GM10266 (cell line): Measurements from ENCODE around the gene SNRNP40.

Source experiments
- DNase-seq: peaks from one replicate; pipeline ENCODE4 v3.0.0; 2012; ENCODE audit errors: extremely low spot score
- TF ChIP-seq, protein P1 (sequence below): IDR thresholded peaks from 2 replicates; pipeline ENCODE4 v1.5.1; 2012; ENCODE audit warnings: mild to moderate bottlenecking, low read depth; ENCODE audit not compliant: control insufficient read depth, insufficient read depth; ENCODE audit errors: missing control alignments

SNRNP40 gene

DNA sequence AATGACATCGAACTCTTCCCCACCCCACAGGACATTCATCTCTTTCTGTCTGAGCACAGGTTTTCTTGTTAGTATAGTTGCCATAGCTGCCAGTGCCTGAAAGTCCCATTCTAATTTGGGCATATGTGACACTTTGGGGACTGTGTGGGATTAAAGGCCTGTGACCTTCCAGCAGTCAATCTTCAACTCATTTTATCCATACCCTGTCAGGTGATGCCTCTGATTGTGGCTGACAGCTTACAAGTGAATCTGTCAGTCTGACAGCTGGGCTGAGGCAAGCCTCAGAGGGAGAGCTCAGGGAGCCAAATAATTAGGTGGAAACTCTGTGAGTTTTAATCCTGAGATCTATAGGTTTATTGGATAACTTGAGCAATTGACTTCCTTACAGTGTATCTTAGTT is 29.9 kb upstream of the SNRNP40 start:
- TF ChIP-seq, protein P1, sequence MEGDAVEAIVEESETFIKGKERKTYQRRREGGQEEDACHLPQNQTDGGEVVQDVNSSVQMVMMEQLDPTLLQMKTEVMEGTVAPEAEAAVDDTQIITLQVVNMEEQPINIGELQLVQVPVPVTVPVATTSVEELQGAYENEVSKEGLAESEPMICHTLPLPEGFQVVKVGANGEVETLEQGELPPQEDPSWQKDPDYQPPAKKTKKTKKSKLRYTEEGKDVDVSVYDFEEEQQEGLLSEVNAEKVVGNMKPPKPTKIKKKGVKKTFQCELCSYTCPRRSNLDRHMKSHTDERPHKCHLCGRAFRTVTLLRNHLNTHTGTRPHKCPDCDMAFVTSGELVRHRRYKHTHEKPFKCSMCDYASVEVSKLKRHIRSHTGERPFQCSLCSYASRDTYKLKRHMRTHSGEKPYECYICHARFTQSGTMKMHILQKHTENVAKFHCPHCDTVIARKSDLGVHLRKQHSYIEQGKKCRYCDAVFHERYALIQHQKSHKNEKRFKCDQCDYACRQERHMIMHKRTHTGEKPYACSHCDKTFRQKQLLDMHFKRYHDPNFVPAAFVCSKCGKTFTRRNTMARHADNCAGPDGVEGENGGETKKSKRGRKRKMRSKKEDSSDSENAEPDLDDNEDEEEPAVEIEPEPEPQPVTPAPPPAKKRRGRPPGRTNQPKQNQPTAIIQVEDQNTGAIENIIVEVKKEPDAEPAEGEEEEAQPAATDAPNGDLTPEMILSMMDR: no peak
- no peak for DNase-seq

DNA sequence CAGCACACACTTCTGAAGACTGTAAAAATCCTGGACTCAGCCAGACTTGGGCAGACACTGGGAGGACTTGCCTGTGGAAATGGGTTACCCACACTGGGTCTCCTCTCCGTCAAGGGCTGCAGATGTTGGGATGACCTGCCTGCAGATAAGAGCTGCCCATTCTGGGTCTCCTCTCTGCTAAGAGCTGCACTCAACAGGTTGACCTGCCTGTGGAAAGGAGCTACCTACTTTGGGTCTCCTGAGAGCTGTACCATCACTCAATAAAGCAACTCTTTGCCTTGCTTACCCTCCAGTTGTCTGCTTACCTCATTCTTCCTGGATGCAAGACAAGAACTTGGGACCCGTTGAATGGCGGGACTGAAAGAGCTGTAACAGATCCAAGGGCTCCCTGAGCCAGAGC is 28.4 kb upstream of the SNRNP40 start:
- TF ChIP-seq, protein P1: no peak
- no peak for DNase-seq

DNA sequence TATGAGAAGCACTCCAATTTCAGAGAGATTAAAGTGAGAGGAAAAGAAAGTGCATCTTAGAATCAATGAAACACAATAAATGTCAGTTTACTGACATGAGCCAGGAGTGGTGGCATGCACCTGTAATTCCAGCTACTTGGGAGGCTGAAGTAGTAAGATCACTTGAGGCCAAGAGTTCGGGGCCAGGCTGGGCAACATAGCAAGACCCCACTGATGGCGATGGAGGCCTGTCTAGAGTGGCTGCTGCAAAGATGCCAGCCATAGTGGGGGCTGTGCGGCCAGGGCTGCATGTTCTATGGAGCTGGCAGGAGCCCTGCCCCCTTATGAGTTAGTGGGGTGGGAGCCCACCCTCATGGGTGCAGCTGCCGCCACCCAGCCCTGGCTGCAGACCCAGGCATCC is 27.5 kb upstream of the SNRNP40 start:
- DNase-seq: no peak
- TF ChIP-seq, protein P1: no peak

DNA sequence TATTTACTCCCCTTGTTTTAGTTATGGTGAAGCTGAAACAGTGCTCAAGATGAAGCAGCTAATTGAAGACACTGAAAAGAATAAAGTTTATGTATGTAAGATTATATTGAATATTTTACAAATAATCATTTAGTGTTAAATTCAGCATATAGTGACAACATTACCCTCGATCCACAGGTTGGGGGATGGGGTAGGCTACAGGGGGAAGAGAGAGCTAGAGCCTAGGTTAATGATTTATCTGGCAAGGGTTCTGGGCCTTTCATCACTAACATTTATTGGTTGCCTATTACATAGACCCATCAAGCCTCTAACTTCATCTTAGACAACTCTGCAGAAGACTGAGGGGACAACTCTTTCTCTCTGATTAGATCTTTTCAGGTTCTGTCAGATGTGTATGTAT is 21.6 kb upstream of the SNRNP40 start:
- TF ChIP-seq, protein P1: no peak
- DNase-seq: no peak

DNA sequence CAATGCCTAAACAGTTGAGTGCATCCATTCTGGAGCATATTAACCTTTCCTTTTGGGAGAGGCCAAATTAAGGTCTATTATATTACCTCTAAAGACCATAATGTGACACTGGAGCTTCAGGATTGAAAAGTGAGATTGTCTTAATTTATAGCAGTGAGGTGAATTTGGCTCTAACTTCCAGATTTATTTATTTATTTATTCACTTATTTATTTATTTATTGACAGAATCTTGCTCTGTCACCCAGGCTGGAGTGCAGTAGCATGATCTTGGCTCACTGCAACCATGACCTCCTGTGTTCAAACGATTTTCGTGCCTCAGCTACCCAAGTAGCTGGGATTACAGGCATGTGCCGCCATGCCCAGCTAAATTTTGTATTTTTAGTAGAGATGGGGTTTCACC is 19.3 kb upstream of the SNRNP40 start:
- no peak for DNase-seq
- TF ChIP-seq, protein P1: no peak

DNA sequence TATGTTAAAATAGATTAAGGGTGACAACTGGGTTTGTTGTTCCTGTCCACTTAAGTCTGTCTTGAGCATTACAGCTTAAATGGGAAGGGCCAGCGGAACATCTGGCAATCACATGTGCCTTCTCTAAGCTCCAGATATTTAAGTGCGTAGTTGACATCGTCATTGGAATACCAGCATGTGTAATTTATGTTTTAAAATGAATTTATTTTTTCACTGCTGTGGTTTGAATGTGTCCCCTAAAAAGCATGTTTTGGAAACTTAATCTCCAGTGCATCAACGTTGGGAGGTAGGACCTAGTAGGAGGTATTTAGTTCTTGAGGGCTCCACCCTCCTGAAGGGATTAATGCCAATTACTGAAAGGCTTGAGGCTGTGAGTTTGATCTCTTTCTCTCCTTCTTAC is 13.6 kb upstream of the SNRNP40 start:
- TF ChIP-seq, protein P1: no peak
- no peak for DNase-seq

DNA sequence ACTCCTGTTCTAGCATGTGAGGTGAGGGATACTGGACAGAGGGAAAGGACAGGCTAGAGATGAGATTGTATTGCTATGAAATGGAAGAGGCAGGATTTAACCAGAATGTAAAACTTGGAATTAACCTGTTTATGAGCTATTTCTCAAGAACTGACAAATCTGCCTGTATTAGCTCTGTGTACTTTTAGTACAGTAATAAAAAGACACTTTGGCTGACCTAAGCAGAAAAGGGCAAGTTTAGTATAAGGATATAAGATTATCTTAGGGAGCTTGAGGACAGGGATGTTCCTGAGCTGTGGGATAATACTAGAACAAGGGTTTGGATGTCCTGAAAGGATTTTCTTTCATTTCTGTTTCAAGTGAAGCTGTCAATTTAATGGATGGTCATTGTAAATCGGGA is 11.4 kb upstream of the SNRNP40 start:
- no peak for DNase-seq

More for the DNA sequence above, 11.4 kb upstream of the SNRNP40 start:
- TF ChIP-seq, protein P1: no peak
